Heart right ventricle (tissue), 16 donors: ENCODE results near the gene LARGE1. TPM values are rescaled to one million over a fixed set of nuclear protein-coding genes. Genes with fewer than 3 reads are reported as not detected.
A peak's percentile ranks its signal among the peaks of the same experiment; 100 is the strongest.

Experiments used
- ATAC-seq, 8 donors: fragments of 200-7000 bp; cut with Tn5 transposase; one replicate each; pipeline ENCODE4 v1.9.1; 2020; ENCODE audit warnings: mild to moderate bottlenecking in 8 of 8, moderate library complexity in 8 of 8, moderate number of reproducible peaks in 1 of 8
- DNase-seq, 2 donors: peaks; one replicate each; pipeline ENCODE4 v3.0.0-alpha.2; 2020
- H3K27ac ChIP-seq, 10 donors: fragments of 200-600 bp; sonication (generic) in 2 of 10; one replicate each; pipeline versions ENCODE4 v1.5.0 to v1.8.0; 2020 to 2022; ENCODE audit warnings: mild to moderate bottlenecking in 3 of 10
- H3K27me3 ChIP-seq, 7 donors: fragments of 200-600 bp; one replicate each; pipeline ENCODE4 v1.8.0; 2021 to 2022; ENCODE audit warnings: mild to moderate bottlenecking in 2 of 7
- H3K36me3 ChIP-seq, 9 donors: fragments of 200-600 bp; sonication (generic) in 1 of 9; one replicate each; pipeline versions ENCODE4 v1.5.0 to v1.8.0; 2020 to 2022; ENCODE audit warnings: mild to moderate bottlenecking in 2 of 9
- H3K4me1 ChIP-seq, 9 donors: fragments of 200-600 bp; sonication (generic) in 1 of 9; one replicate each; pipeline versions ENCODE4 v1.5.0 to v1.8.0; 2020 to 2022; ENCODE audit warnings: mild to moderate bottlenecking in 4 of 9
- H3K4me3 ChIP-seq, 10 donors: fragments of 200-600 bp; sonication (generic) in 2 of 10; one replicate each; pipeline versions ENCODE4 v1.5.0 to v1.8.0; 2020 to 2022; ENCODE audit warnings: mild to moderate bottlenecking in 7 of 10, moderate library complexity in 2 of 10
- H3K9me3 ChIP-seq, 11 donors: fragments of 200-600 bp in 10 of 11; sonication (generic) in 2 of 11; one replicate each; pipeline versions ENCODE4 v1.5.0 to v1.8.0; 2013 to 2022; ENCODE audit warnings: mild to moderate bottlenecking in 2 of 11, control low read depth in 1 of 11, moderate library complexity in 1 of 11
- WGBS, 2 donors: extraction: QIAGEN DNeasy Blood & Tissue Kit; methylation state at CpG; one replicate each; pipeline ENCODE4 v1.1.7; 2013; ENCODE audit warnings: inconsistent platforms in 1 of 2; 5-methylcytosine and 5-hydroxymethylcytosine counted together
- intact Hi-C, 10 donors: fragments of 100-400 bp; cut with DNase I; formaldehyde crosslinking; loops; one replicate each; pipeline versions ENCODE4 v1.11.1 to v1.14.2; 2022
- polyA plus RNA-seq, 2 donors: library from polyadenylated mRNA; stranded (reverse); fragments of 200-250 nt; gene quantifications; one replicate each; pipeline ENCODE4 v1.2.3, GENCODE V29; 2013
- total RNA-seq, 10 donors: library from RNA; stranded (reverse); fragmentation: NEBNext Ultra II Directional in 3 of 10; extraction: Animal tissue kit (Norgen Biotek cat#: 25700) in 3 of 10; gene quantifications; one replicate each; pipeline versions ENCODE4 v1.2.1 to v1.2.4, GENCODE V29; 2021 to 2023
- TF ChIP-seq, protein P1 (sequence below), 9 donors: fragments of 200-600 bp; sonication (generic) in 2 of 9; IDR thresholded peaks; one replicate each; pipeline versions ENCODE4 v1.5.0 to v1.8.0; 2021 to 2022; ENCODE audit warnings: antibody characterized with exemption in 9 of 9, mild to moderate bottlenecking in 5 of 9, moderate library complexity in 1 of 9
- donor health status: Arrhythmogenic right ventricular cardiomyopathy.
- donor health status: ischemic (EF 13 %, LVEDD 7.1; RV severe dilation, severe dysfunction).
- donor health status: healthy with polysubstance abuse.
- donor health status: DM: no; HTN: yes; CAD: no.
- donor health status: DM: no; HTN: no; CAD: no.
- donor health status: ischemic (EF 25% LVEDD 6.9; RV normal size, moderate dysfunction).
- donor health status: ischemic (EF 25% LVEDD 5.7; RV mildly dilated, moderate dysfunction).
- donor health status: healthy.
- donor health status: DM: yes; HTN: yes; CAD: no.
- donor health status: Ischemic cardiomyopathy.
- donor health status: ischemic (EF 35%, LVEDD 5.7; RV mildly dilated, moderate dysfunction).
- donor health status: nonischemic (EF 11% LVEDD 7.7; RV severe dilation, severe dysfunction).
- donor health status: DM: yes; HTN: yes; CAD: no.
- donor health status: PGD.
- donor health status: ischemic (EF 29% LVEDD 5.4; RV normal size, mild dysfunction).
- donor health status: nonischemic (EF 23%, LVEDD 6.1; RV moderate dilation, normal function).

LARGE1 gene
- total and polyA plus RNA-seq, 12 donors: 33.7 to 184 (median 144) TPM

DNA sequence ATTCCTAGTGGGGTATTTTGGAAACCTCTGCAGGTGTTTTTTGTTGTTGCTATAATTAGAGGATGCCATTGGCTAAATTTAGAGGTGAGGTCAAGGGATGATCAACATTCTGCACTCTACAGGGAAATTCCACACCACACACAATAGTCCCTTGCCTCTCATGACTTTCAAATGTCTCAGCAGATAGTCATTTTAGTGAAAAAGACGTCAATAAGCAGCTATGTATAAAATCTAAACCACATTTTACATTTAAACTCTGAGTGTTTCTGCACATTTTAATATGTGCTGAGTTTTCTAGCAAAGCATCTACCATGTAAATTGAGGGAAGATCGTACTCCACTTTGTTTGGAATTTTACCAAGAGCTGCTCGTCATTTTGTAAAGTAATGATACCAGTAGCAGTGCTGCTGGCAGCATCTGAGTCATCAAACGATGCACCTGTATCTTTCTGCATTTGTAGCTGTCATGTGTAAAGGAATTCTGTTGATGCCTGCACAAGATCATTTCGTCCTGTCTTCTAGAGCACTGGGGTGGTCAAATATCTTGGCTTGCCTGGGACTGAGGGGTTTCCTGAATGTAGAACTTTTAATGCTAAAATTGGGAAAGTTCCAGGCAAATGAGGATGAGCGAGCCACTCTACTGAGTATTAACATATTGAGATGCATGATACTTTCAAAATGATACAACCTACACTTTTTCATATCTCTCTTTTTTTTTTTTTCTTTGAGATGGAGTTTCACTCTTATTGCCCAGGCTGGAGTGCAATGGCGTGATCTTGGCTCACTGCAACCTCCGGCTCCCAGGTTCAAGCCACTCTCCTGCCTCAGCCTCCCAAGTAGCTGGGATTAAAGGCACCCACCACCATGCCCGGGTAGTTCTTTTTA lies 447.6 kb downstream of the LARGE1 start:
- peaks cover 0 to 3% (median 0%) of the 10 kb centered on the region in 11 donors for H3K9me3 ChIP-seq
- H3K4me1 ChIP-seq: peaks cover 0 to 54% (median 33%) of the 10 kb centered on the region in 9 donors
- TF ChIP-seq, protein P1, sequence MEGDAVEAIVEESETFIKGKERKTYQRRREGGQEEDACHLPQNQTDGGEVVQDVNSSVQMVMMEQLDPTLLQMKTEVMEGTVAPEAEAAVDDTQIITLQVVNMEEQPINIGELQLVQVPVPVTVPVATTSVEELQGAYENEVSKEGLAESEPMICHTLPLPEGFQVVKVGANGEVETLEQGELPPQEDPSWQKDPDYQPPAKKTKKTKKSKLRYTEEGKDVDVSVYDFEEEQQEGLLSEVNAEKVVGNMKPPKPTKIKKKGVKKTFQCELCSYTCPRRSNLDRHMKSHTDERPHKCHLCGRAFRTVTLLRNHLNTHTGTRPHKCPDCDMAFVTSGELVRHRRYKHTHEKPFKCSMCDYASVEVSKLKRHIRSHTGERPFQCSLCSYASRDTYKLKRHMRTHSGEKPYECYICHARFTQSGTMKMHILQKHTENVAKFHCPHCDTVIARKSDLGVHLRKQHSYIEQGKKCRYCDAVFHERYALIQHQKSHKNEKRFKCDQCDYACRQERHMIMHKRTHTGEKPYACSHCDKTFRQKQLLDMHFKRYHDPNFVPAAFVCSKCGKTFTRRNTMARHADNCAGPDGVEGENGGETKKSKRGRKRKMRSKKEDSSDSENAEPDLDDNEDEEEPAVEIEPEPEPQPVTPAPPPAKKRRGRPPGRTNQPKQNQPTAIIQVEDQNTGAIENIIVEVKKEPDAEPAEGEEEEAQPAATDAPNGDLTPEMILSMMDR (IDR thresholded peaks at IDR 0.05): no peak
- H3K27me3 ChIP-seq: no peaks in the 10 kb centered on the region
- WGBS, 2 donors: 60 to 64% methylated on average over 9 of the region's 9 CpGs
- peak overlapping the region in 6 of 10 donors; percentile 58 to 73 (median 68) for H3K27ac ChIP-seq
- H3K4me3 ChIP-seq: no peak overlapping the region
- peak in 6 of 8 donors; percentile 67 to 87 (median 82) for ATAC-seq
- DNase-seq: no peak
- H3K36me3 ChIP-seq: no peaks in the 10 kb centered on the region
- intact Hi-C loops: no loop called here

DNA sequence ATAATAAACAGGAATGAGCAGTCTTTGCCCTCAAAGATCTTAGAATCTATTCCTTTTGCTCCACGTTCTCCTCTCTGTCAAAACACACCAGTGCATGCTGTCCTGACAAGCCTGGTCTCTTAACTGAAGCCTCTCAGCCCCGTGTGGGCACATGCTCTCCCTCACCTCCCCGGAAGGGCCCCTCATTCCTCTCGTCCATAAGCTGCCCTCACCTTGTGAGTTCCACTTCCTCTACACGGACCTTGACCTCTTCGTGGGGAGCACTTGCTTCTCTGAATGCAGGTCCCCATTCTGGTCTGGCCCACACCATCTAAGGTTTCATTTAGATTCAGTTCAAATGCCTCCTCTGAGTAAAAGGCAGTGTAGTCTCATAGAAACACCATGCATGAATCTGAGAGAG lies 449.8 kb downstream of the LARGE1 start:
- no peak for ATAC-seq
- Histone ChIP-seq H3K27me3 (no peaks in the 10 kb centered on the region), H3K4me1 (peaks cover 4 to 55% (median 34%) of the 10 kb centered on the region in 9 donors), H3K27ac (peak overlapping the region in 1 of 10 donors; percentile 71), H3K9me3 (peaks cover 0 to 3% (median 0%) of the 10 kb centered on the region in 11 donors), H3K36me3 (no peaks in the 10 kb centered on the region), H3K4me3 (no peak overlapping the region)
- intact Hi-C loops: no loop called here
- TF ChIP-seq, protein P1 (IDR thresholded peaks at IDR 0.05): no peak
- WGBS, 2 donors: 46 to 63% methylated on average over 6 of the region's 6 CpGs
- DNase-seq: no peak

DNA sequence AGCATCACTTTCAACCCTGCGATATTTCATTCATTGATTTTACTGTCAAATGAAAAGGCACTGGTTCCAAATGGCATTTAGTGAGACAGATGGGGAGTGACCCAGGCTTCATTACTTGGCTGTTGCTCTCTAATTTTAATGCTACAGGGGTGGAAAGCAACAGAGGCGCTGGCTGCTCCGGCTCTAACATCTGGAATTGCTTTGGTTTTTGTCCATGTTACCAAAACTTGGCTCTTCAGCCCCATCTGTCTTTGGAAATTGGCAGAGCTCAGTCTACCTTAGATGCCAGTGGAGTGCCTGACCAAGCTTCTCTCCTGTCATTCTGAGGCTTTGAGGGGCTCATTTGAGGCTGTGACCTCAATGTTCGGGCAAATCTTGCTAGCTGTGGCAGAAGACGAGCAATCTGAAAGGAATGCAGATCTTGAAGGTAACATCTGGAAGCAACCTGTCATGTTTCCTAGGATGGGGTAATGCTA lies 452.6 kb downstream of the LARGE1 start:
- intact Hi-C loops: loop anchor here in 2 of 10 donors (5.0 to 10.0 kb wide), 2 partner anchors 63 to 165 kb away; no protein-coding TSS in a partner anchor
- peaks cover 0 to 4% (median 0%) of the 10 kb centered on the region in 11 donors for H3K9me3 ChIP-seq

DNA sequence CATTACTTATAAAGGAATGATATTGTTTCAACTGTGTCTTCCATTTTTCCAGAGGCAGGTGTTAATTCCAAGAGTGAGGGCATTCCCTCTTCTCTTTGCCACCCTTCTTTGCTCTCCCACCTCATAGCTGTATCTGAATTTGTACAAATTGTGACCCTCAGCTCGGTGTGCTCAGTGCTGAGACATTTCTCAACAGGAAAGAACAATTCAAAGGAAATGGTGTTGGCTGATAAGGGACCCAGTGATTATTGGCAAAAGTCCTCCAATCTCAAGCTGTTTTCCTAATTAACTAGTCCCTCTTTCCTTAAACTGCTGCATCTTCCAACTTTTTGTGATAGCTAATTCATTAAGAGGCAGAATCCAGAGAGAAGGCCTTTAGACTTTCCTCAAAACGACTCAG lies 453.2 kb downstream of the LARGE1 start:
- H3K27ac ChIP-seq: peak overlapping the region in 3 of 10 donors; percentile 15 to 46 (median 34)
- ATAC-seq: peak in 4 of 8 donors; percentile 19 to 54 (median 38)

More for the DNA sequence above, 452.6 kb downstream of the LARGE1 start:
- Histone ChIP-seq H3K27ac (peak overlapping the region in 1 of 10 donors; percentile 34), H3K36me3 (no peaks in the 10 kb centered on the region), H3K27me3 (no peaks in the 10 kb centered on the region), H3K4me1 (peaks cover 4 to 41% (median 30%) of the 10 kb centered on the region in 9 donors), H3K4me3 (no peak overlapping the region)
- TF ChIP-seq, protein P1 (IDR thresholded peaks at IDR 0.05): peak in 6 of 9 donors; percentile 18 to 37 (median 22)
- peak in 3 of 8 donors; percentile 14 to 51 (median 24) for ATAC-seq
- no peak for DNase-seq
- WGBS, 2 donors: 67% methylated on average over 5 of the region's 5 CpGs

More for the DNA sequence above, 453.2 kb downstream of the LARGE1 start:
- DNase-seq: no peak
- TF ChIP-seq, protein P1 (IDR thresholded peaks at IDR 0.05): no peak
- peaks cover 0 to 10% (median 3%) of the 10 kb centered on the region in 11 donors for H3K9me3 ChIP-seq
- peaks cover 4 to 38% (median 25%) of the 10 kb centered on the region in 9 donors for H3K4me1 ChIP-seq
- no peaks in the 10 kb centered on the region for H3K27me3 ChIP-seq
- H3K4me3 ChIP-seq: no peak overlapping the region
- intact Hi-C loops: loop anchor here in 2 of 10 donors (5.0 to 10.0 kb wide), 2 partner anchors 62 to 165 kb away; no protein-coding TSS in a partner anchor
- no peaks in the 10 kb centered on the region for H3K36me3 ChIP-seq
- WGBS, 2 donors: 34 to 50% methylated on average over 2 of the region's 2 CpGs
